HEK293T (cell line): ENCODE results near the gene CISD3.

Experiments
- FOXK2 ChIP-seq: fragments of 450-650 bp; IDR thresholded peaks from 2 replicates; pipeline ENCODE4 v1.6.1; 2016; ENCODE audit warnings: mild to moderate bottlenecking
- LEF1 ChIP-seq: fragments of 450-650 bp; IDR thresholded peaks from 2 replicates; pipeline ENCODE4 v1.6.1; 2017; ENCODE audit warnings: mild to moderate bottlenecking, borderline replicate concordance
- SUZ12 ChIP-seq: fragments of 450-650 bp; IDR thresholded peaks from 2 replicates; pipeline ENCODE4 v1.6.1; 2016; ENCODE audit warnings: mild to moderate bottlenecking
- TARDBP ChIP-seq: fragments of 450-650 bp; IDR thresholded peaks from 2 replicates; pipeline ENCODE4 v1.6.1; 2016
- ZNF384 ChIP-seq: fragments of 450-650 bp; IDR thresholded peaks from 2 replicates; pipeline ENCODE4 v1.6.1; 2016

DNA sequence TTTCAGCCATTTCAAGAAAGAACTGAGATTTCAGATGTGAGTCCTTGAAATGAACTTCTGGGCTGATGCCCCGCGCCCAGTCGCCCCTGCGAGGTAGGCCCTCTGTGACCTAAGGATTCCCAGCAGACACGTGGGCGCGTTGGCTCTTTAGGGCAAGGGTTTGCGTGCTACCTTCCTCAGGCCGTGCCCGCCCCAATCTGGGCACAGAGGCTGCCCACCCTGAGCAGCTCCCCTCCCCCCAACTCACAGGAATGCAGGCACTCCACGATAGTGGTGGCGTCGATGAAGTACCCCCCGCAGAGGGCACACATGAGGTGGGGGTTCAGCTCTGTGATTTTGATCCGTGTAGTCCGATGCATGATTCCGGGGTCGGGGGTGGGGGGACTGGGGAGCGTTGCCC lies 9.9 kb downstream of the CISD3 start:
- TF ChIP-seq ZNF384 (no peak), LEF1 (no peak), FOXK2 (no peak), SUZ12 (no peak), TARDBP (no peak)
